Activated T-cell treated with anti-CD3 and anti-CD28 coated beads, Interleukin-2, amount 50 U/mL, for 4 hours (primary cell): ENCODE data around the gene IDI2. TPM values are rescaled to one million over a fixed set of nuclear protein-coding genes. Genes with fewer than 3 reads are reported as not detected.

ENCODE experiments used
- ATAC-seq, 2 donors: fragments of 200-7000 bp; cut with Tn5 transposase; one replicate each; pipeline ENCODE4 v1.10.0; 2021
- DNase-seq: peaks from one replicate; pipeline ENCODE4 v3.0.0-alpha.2; 2020
- H3K27me3 Mint-ChIP-seq: one replicate; pipeline ENCODE4 v1.8.0; 2021; ENCODE audit warnings: low read depth, mixed read lengths
- H3K36me3 Mint-ChIP-seq: one replicate; pipeline ENCODE4 v1.8.0; 2022; ENCODE audit warnings: mixed read lengths; ENCODE audit not compliant: insufficient read depth
- H3K4me1 Mint-ChIP-seq: one replicate; pipeline ENCODE4 v1.8.0; 2021; ENCODE audit warnings: low read depth, mixed read lengths
- H3K4me3 Mint-ChIP-seq: one replicate; pipeline ENCODE4 v1.8.0; 2021; ENCODE audit warnings: mild to moderate bottlenecking, moderate library complexity, mixed read lengths
- H3K9me3 Mint-ChIP-seq: one replicate; pipeline ENCODE4 v1.8.0; 2021; ENCODE audit warnings: mixed read lengths
- total RNA-seq, 3 donors: library from RNA; stranded (reverse); gene quantifications; one replicate each; pipeline ENCODE4 v1.2.1, GENCODE V29; 2021

Gene IDI2
- total RNA-seq, 3 donors from 2014 or later = not detected

GRCh38 chr10:1007583-1007982 is 18.1 kb downstream of the IDI2 start:
- no peak for ATAC-seq
- no peaks in the 10 kb centered on the region for H3K27me3 Mint-ChIP-seq
- DNase-seq = no peak
- H3K9me3 Mint-ChIP-seq = peaks cover 6% of the 10 kb centered on the region
- peaks cover 70% of the 10 kb centered on the region for H3K36me3 Mint-ChIP-seq
- no peak overlapping the region for H3K4me3 Mint-ChIP-seq
- peaks cover 11% of the 10 kb centered on the region for H3K4me1 Mint-ChIP-seq

DNA sequence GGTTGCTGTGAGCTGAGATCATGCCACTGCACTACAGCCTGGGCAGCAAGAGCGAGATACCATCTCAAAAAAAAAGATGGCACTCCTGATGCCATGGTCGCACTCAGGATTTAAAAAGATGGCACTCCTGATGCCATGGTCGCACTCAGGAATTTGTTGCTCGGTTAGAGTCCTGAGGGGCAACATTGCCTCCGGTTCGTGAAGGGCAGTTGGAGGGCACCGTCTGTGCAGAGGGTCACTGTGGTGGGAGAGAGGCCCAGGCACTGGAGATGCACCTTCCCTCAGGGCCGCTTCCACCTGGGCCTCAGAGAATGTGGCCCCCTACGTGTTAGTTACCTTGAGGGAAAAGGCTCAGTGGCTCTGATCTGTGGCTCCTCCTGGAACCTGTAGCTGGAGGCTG is 19.1 kb downstream of the IDI2 start:
- no peaks in the 10 kb centered on the region for H3K27me3 Mint-ChIP-seq
- ATAC-seq = no peak
- peaks cover 13% of the 10 kb centered on the region for H3K4me1 Mint-ChIP-seq
- no peak overlapping the region for H3K4me3 Mint-ChIP-seq
- peaks cover 69% of the 10 kb centered on the region for H3K36me3 Mint-ChIP-seq
- H3K9me3 Mint-ChIP-seq = peaks cover 11% of the 10 kb centered on the region
- DNase-seq = no peak

- H3K4me1 Mint-ChIP-seq = peaks cover 6% of the 10 kb centered on the region
- no peak for DNase-seq
- peaks cover 19% of the 10 kb centered on the region for H3K9me3 Mint-ChIP-seq
- no peak overlapping the region for H3K4me3 Mint-ChIP-seq
- no peak for ATAC-seq
- peaks cover 67% of the 10 kb centered on the region for H3K36me3 Mint-ChIP-seq
- H3K27me3 Mint-ChIP-seq = no peaks in the 10 kb centered on the region
Measured at GRCh38 chr10:1003884-1004670, 21.6 kb downstream of the IDI2 start.

DNA sequence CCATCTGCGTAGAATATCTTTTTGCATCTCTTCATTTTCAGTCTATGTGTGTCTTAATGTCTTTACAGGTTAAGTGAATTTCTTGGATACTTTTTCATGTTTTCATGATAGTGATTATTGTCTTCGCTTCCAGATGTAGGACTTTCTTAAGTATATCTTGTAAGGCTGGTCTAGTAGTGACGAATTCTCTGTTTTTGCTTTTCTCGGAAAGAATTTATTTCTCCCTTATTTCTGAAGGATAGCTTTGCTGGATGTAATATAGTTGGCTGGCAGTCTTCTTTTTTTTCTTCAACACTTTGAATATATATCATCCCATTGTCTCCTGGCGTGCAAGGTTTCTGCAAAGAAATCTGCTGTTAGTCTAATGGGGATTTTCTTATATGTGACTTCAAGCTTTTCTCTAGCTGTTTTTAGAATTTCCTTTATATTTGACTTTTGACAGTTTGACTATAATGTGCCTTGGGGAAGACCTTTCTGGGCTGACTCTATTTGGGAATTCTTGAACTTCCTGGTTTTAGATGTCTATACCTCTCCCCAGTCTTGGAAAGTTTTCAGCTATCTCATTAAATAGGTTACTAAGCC is 23.1 kb downstream of the IDI2 start:
- DNase-seq (no peak), ATAC-seq (no peak)
- Mint-ChIP-seq H3K36me3 (peaks cover 67% of the 10 kb centered on the region), H3K4me1 (peaks cover 3% of the 10 kb centered on the region), H3K27me3 (no peaks in the 10 kb centered on the region), H3K9me3 (peaks cover 19% of the 10 kb centered on the region), H3K4me3 (no peak overlapping the region)

GRCh38 chr10:997266-998022 is 28.2 kb downstream of the IDI2 start:
- DNase-seq (no peak), ATAC-seq (no peak)
- Mint-ChIP-seq H3K9me3 (peaks cover 11% of the 10 kb centered on the region), H3K4me3 (no peak overlapping the region), H3K36me3 (peaks cover 75% of the 10 kb centered on the region), H3K4me1 (peaks cover 6% of the 10 kb centered on the region), H3K27me3 (no peaks in the 10 kb centered on the region)

DNA sequence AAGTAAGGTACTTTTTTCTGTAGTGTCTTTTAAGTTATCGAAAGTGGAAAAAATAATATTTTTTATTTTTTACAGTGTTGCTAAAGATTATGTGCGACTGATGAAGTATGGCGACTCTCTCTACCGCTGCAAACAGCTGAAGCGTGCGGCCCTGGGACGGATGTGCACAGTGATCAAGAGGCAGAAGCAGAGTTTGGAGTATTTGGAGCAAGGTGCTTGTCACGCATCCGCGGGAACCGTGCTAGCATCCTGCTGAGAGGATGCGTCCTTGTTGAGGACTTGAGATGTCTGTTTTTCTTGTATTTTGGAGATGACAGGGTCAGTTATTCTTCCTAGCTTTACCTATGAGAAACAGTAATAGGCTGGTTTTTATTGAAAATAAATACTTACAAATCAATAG is 29.6 kb downstream of the IDI2 start:
- Mint-ChIP-seq H3K27me3 (no peaks in the 10 kb centered on the region), H3K4me3 (no peak overlapping the region), H3K4me1 (peaks cover 9% of the 10 kb centered on the region), H3K36me3 (peaks cover 67% of the 10 kb centered on the region), H3K9me3 (peaks cover 2% of the 10 kb centered on the region)
- DNase-seq (no peak), ATAC-seq (no peak)

GRCh38 chr10:995559-995926 is 30.1 kb downstream of the IDI2 start:
- peaks cover 67% of the 10 kb centered on the region for H3K36me3 Mint-ChIP-seq
- ATAC-seq = no peak

DNA sequence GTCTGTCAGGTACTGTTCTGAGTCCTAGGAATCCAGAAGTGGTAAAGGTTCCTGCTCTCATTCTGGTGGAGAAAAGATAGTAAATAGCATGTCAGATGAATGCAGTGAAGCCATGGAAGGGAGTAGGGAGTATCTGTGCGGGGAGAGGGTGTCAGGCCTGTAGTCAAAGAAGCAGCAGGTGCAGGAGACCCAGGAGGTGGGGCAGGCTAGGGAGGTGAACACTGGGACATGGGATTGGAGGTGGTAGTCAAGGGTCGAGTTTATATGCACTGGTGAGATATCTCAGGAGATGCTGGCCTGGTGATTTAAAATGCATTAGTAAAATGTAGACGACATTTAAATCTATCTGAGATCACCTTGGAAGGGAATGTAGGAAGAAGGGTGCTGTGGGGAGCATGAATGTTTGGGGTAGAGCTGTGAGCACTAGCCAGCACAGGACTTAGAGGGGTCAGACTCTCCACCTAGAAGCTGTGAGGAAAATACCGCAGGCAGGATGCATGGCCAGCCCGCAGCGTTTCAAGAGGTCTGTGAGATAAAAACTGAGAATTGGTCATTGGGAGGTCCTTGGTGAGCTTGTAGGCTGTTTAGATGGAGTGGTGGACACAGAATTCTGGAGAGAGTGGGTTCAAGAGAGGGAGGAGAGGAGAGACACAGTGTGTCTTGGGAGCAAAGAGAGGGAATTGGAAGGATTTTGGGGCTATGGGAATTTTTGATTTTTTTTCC is 30.7 kb downstream of the IDI2 start:
- Mint-ChIP-seq H3K9me3 (no peaks in the 10 kb centered on the region), H3K4me1 (peaks cover 19% of the 10 kb centered on the region), H3K36me3 (peaks cover 69% of the 10 kb centered on the region), H3K4me3 (no peak overlapping the region), H3K27me3 (no peaks in the 10 kb centered on the region)
- no peak for DNase-seq
- no peak for ATAC-seq

More at GRCh38 chr10:995559-995926, 30.1 kb downstream of the IDI2 start:
- Mint-ChIP-seq H3K4me3 (no peak overlapping the region), H3K9me3 (no peaks in the 10 kb centered on the region), H3K27me3 (no peaks in the 10 kb centered on the region), H3K4me1 (peaks cover 14% of the 10 kb centered on the region)
- DNase-seq = no peak

GRCh38 chr10:992871-993270 is 32.8 kb downstream of the IDI2 start:
- Mint-ChIP-seq H3K27me3 (no peaks in the 10 kb centered on the region), H3K36me3 (peaks cover 60% of the 10 kb centered on the region), H3K4me3 (peak overlapping the region; percentile 31), H3K9me3 (no peaks in the 10 kb centered on the region), H3K4me1 (peaks cover 30% of the 10 kb centered on the region)
- DNase-seq (no peak), ATAC-seq (no peak)

DNA sequence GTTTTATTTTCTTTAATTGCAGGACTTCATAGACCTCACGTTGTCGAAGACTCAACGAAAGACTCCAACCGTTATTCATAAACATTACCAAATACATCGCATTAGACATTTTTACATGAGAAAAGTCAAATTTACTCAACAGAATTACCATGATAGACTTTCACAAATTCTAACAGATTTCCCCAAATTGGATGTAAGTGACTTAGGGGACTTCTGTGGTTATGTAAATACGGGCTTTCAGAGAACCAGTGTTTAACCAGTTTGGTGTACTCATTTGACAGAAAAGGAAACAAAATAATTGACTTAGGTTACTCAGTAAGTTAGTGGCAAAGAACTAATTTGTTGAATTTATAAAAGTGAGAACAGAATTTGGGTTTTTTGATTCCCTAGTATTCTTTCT is 33.2 kb downstream of the IDI2 start:
- no peak for ATAC-seq
- DNase-seq = no peak
- Mint-ChIP-seq H3K36me3 (peaks cover 56% of the 10 kb centered on the region), H3K4me3 (no peak overlapping the region), H3K27me3 (no peaks in the 10 kb centered on the region), H3K9me3 (no peaks in the 10 kb centered on the region), H3K4me1 (peaks cover 33% of the 10 kb centered on the region)

GRCh38 chr10:990808-991207 is 34.9 kb downstream of the IDI2 start:
- H3K9me3 Mint-ChIP-seq = no peaks in the 10 kb centered on the region
- peak overlapping the region; percentile 97 for H3K4me3 Mint-ChIP-seq
- no peaks in the 10 kb centered on the region for H3K27me3 Mint-ChIP-seq
- ATAC-seq (no peak), DNase-seq (no peak)
- H3K4me1 Mint-ChIP-seq = peaks cover 41% of the 10 kb centered on the region
- peaks cover 44% of the 10 kb centered on the region for H3K36me3 Mint-ChIP-seq

DNA sequence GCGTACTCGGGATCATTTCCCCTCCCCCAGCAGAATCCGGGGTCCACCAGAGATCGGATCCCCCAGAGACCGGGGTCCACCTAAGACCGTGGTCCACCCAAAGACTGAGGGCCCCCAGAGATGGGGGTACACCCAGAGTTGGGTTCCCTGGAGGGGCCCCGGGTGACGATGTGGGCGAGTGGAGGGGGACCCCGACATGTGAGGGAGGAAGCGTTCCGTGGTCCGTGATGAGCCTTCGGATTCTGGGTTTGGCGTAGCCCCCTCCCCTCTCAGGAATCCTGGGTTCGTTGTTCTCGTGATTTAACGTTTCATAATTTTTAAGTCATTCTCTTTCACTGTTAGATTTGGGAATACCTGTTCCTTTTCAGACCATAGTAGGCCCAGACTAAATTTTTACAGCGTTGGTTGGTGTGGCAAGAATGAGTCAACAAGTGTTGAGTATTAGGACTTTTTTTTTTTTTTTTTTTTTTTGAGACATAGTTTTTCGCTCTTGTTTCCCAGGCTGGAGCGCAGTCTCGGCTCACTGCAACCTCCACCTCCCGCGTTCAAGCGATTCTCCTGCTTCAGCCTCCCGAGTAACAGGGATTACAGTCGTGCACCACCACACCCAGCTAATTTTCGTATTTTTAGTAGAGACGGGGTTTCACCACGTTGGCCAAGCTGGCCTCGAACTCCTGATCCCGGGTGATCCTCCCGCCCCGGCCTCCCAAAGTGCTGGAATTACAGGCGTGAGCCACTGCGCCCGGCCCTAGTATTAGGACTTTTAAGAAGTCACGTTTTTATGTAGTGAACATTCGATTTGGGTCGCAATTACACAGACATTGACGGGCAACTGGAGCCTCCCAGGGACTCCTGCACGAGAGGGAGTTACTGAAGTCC is 36.8 kb downstream of the IDI2 start:
- peaks cover 41% of the 10 kb centered on the region for H3K4me1 Mint-ChIP-seq
- DNase-seq (peak; percentile 30), ATAC-seq (peak; percentile 31 to 39)
- no peaks in the 10 kb centered on the region for H3K27me3 Mint-ChIP-seq
- H3K9me3 Mint-ChIP-seq = no peaks in the 10 kb centered on the region
- H3K36me3 Mint-ChIP-seq = peaks cover 25% of the 10 kb centered on the region
- H3K4me3 Mint-ChIP-seq = peak overlapping the region; percentile 97

- ATAC-seq (peak; percentile 96 to 97), DNase-seq (peak; percentile 96)
- Mint-ChIP-seq H3K4me3 (peak within 1 kb of the TSS; percentile 97), H3K4me1 (peaks cover 41% of the 10 kb centered on the region), H3K9me3 (no peaks in the 10 kb centered on the region), H3K36me3 (peaks cover 21% of the 10 kb centered on the region), H3K27me3 (no peaks in the 10 kb centered on the region)
Measured at GRCh38 chr10:987870-988666, 37.6 kb downstream of the IDI2 start, which contains the start of gene GTPBP4. Gene GTPBP4 (plus strand): TSS chr10:988434. CDS start chr10:988480, 46 bp downstream.
